PFSK-1 (cell line): ENCODE measurements around the gene MX2.

ENCODE experiments used
- FOXP2 ChIP-seq: optimal IDR thresholded peaks from 2 replicates; pipeline ENCODE3; 2011; ENCODE audit warnings: borderline replicate concordance, control low read depth, inconsistent platforms; ENCODE audit not compliant: insufficient read depth; ENCODE audit errors: extremely low read length, extremely low read depth
- POLR2AphosphoS5 ChIP-seq: IDR thresholded peaks from 2 replicates; pipeline ENCODE4 v1.6.1; 2012; ENCODE audit warnings: low read depth, mild to moderate bottlenecking, control low read depth, low read length, moderate library complexity
- REST ChIP-seq, 2 experiments: IDR thresholded peaks; 2 replicates each; pipeline versions ENCODE4 v1.6.1 to v1.8.0; 2011 to 2012; ENCODE audit warnings: low read depth in 2 of 2, low read length in 2 of 2, control low read depth in 1 of 2, inconsistent platforms in 1 of 2, mild to moderate bottlenecking in 1 of 2, moderate library complexity in 1 of 2; ENCODE audit not compliant: insufficient read depth in 1 of 2
- SIN3A ChIP-seq: IDR thresholded peaks from 2 replicates; pipeline ENCODE4 v1.6.1; 2012; ENCODE audit warnings: mild to moderate bottlenecking, low read length, moderate library complexity, borderline replicate concordance; ENCODE audit not compliant: insufficient read depth
- TAF1 ChIP-seq: IDR thresholded peaks from 2 replicates; pipeline ENCODE4 v1.6.1; 2012; ENCODE audit warnings: low read length, control low read depth, borderline replicate concordance; ENCODE audit not compliant: insufficient read depth

GRCh38 chr21:41393876-41394465 is 32.1 kb downstream of the MX2 start:
- no peak for TF ChIP-seq REST (IDR thresholded peaks at IDR 0.05; ENCODE audit: insufficient read depth in 1 of 2, low read depth in 2 of 2, low read length in 2 of 2)
- TF ChIP-seq POLR2AphosphoS5, result no peak
- no peak for TF ChIP-seq SIN3A
- TF ChIP-seq TAF1, result no peak
- TF ChIP-seq FOXP2, result no peak
